MM.1S (cell line): ENCODE measurements around the gene LSM10.

Experiments
- CTCF ChIP-seq: fragments of 300-600 bp; sonication (generic); IDR thresholded peaks from 2 replicates; pipeline ENCODE4 v1.5.1; 2016; ENCODE audit warnings: antibody characterized with exemption, low read length, mixed read lengths
- EZH2phosphoT487 ChIP-seq: fragments of 300-600 bp; sonication (generic); IDR thresholded peaks from 2 replicates; pipeline ENCODE4 v1.6.1; 2018; ENCODE audit warnings: antibody characterized with exemption, low read length

- TF ChIP-seq CTCF (no peak), EZH2phosphoT487 (no peak)
These were observed 42.9 kb upstream of the LSM10 start for GRCh38 chr1:36440646-36441045.
